Spinal cord (tissue), 10 donors: ENCODE measurements around the gene CLN5. TPM values are rescaled to one million over a fixed set of nuclear protein-coding genes. Genes with fewer than 3 reads are reported as not detected.
A peak's percentile ranks its signal among the peaks of the same experiment; 100 is the strongest.

Experiments
- DNase-seq, 6 donors: peaks; one replicate each; pipeline versions ENCODE4 v3.0.0 to v3.0.0-alpha.2; 2013 to 2015; ENCODE audit warnings: low spot score in 6 of 6, low read depth in 4 of 6
- H3K27ac ChIP-seq: one replicate; pipeline ENCODE4 v1.5.1; 2013; ENCODE audit warnings: low read depth, low read length, control low read depth
- H3K27me3 ChIP-seq: one replicate; pipeline ENCODE4 v1.6.1; 2013; ENCODE audit warnings: low read length; ENCODE audit not compliant: control insufficient read depth, insufficient read depth
- H3K36me3 ChIP-seq: one replicate; pipeline ENCODE4 v1.6.1; 2013; ENCODE audit warnings: low read length; ENCODE audit not compliant: control insufficient read depth, insufficient read depth
- H3K4me1 ChIP-seq: one replicate; pipeline ENCODE4 v1.6.1; 2013; ENCODE audit warnings: low read length; ENCODE audit not compliant: control insufficient read depth, insufficient read depth
- H3K4me3 ChIP-seq: one replicate; pipeline ENCODE4 v1.5.1; 2013; ENCODE audit warnings: low read depth, low read length, control low read depth
- H3K9me3 ChIP-seq: one replicate; pipeline ENCODE4 v1.6.1; 2013; ENCODE audit warnings: low read length; ENCODE audit not compliant: control insufficient read depth, insufficient read depth
- WGBS: methylation state at CpG from one replicate; pipeline ENCODE4 v1.1.5; 2013; ENCODE audit warnings: missing lambda C conversion rate; ENCODE audit not compliant: insufficient coverage; 5-methylcytosine and 5-hydroxymethylcytosine counted together
- polyA plus RNA-seq, 2 donors: library from polyadenylated mRNA; unstranded; fragments of 120-200 nt; gene quantifications; one replicate each; pipeline ENCODE4 v1.2.1, GENCODE V29; 2013; ENCODE audit not compliant: insufficient read length in 2 of 2
- total RNA-seq, 2 donors: library from RNA; depleted of rRNA in 1 of 2; stranded (reverse); fragments of 120-200 nt in 1 of 2; fragments of >200 nt in 1 of 2; gene quantifications; one replicate each; pipeline versions ENCODE4 v1.2.3 to v1.2.4, GENCODE V29; 2013 to 2014
- donor health status: healthy.

Gene CLN5
- total and polyA plus RNA-seq, 4 donors: 33.1 to 55.9 (median 39.8) TPM

DNA sequence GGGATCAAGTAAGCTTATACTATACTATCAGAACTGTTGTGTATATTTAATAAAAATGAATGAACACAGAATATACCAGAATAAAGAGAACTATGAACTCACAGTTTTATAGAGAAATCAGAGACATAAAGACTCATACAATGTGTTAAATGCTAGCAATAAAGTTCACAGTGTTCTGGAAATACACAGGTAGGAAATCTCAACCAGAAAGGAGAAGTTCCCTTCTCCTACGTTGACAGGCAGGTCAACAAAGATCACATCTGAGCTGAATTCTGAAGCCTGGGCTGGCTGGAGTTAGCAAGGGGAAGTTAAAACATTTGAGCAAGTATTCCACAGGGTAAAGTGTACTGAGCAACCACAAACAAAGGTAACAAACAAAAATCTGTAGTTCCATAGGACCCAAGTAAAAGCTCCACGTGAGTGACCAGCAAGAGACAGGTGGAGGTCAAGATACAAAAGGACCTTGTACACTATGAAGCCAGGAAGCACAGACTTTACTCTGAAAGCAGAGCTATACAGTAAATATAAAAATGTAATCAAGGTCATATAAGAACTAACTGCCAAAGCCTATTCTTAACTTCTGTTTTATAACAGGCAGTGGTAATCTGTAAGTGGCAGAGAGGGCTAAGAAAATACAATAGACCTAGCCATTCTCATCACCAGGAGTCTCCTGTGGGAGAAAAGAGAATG is 22.1 kb downstream of the CLN5 start:
- H3K4me1 ChIP-seq: no peaks in the 10 kb centered on the region
- no peak for DNase-seq
- H3K27me3 ChIP-seq: no peaks in the 10 kb centered on the region
- H3K27ac ChIP-seq: no peak overlapping the region
- no peaks in the 10 kb centered on the region for H3K9me3 ChIP-seq
- peaks cover 18% of the 10 kb centered on the region for H3K36me3 ChIP-seq
- no peak overlapping the region for H3K4me3 ChIP-seq
- no CpG with 5 or more reads among the region's 2 CpGs for WGBS

DNA sequence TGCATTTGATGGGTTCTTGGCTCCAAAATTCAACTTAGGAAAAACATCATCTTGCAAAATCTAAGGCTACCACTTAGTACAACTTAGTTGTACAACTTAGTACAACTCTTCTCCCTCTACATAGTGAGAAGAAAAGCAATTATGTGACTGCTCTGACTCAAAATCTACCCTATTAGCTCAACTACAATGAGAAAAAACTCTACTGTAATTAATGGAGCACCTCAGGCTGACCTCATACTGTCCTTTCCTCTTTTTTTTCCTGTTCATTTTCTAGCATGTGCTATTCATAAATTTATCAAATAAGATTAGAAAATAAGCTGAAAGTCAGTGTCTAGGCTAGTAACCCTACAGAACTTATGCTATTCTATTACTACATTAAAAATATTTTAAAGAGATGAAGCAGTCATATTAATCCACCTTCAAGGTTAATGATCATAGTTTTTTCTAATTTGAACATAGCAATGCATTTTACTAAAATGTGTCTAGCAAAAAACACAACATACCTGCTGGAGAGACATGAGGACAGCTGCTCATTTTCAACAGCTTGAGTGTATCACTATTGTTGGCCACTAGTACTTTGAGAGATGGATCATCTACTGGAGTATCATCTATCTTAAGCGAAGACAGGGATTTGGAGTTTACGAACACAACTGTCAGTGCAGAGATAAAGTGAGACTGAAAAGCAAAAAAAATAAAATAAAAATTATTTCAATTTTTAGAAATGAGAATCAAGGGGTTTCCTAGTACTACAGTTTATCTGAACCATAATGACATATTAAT is 23.2 kb downstream of the CLN5 start:
- Histone ChIP-seq H3K36me3 (peaks cover 18% of the 10 kb centered on the region), H3K4me3 (no peak overlapping the region), H3K9me3 (no peaks in the 10 kb centered on the region), H3K27ac (no peak overlapping the region), H3K27me3 (no peaks in the 10 kb centered on the region), H3K4me1 (no peaks in the 10 kb centered on the region)
- no CpG with 5 or more reads among the region's 2 CpGs for WGBS
- no peak for DNase-seq

DNA sequence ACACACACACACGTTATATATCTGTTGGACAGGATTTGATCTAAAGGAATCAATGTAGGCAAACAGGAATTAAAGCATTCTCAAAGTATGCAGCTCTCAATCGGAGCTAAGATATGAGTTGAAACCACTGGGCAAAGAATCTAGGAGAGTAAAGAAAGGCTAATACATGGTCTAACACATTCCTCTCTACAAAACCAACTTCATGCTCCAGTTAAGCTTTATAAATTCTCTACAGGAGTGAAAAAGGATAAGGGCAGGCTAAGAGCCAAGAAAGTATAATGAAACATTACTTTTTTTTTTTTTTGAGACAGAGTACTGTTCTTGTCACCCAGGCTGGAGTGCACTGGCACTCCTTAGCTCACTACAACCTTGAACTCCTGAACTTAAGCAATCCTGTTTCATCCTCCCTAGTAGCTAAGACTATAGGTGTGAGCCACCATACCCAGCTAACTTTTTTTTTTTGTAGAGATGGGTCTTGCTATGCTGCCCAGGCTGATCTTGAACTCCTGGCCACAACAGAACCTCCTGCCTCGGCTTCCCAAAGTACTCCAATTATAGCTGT is 24.5 kb downstream of the CLN5 start:
- Histone ChIP-seq H3K27ac (no peak overlapping the region), H3K27me3 (no peaks in the 10 kb centered on the region), H3K36me3 (peaks cover 12% of the 10 kb centered on the region), H3K9me3 (no peaks in the 10 kb centered on the region), H3K4me1 (no peaks in the 10 kb centered on the region), H3K4me3 (no peak overlapping the region)
- DNase-seq: no peak
- WGBS: no CpG with 5 or more reads among the region's 3 CpGs

DNA sequence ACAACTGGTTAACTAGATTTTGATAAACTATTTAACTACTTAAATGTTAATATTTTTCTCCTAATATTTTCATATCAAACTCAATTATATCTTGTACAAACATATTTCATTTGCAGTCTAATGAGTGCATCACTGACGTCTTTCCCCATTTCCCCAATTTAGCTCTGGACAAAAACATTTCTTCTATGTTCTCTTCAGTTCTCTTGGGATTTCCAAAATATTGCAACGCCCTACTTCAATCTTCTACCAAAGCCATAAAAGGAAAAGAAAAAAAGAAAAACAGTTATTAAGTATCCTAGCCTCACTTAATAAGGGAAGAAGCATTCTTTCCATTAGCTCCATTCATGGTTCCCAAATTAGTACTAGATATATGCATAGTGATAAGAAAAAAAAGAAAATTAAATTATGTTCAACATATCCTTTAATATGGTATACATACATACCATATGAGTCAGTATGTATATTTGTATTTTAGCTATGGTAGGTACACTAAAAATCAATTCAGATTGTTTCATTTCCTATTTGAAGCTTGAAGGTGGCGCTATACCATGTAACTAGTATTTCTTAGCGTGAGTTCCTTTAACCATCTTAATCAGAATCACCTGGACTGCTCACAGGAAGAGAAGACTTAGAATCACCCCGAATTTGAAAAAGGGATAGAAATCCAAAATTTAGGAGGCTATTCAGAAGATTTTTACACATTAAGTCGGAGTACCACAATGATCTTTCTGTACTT is 25.2 kb downstream of the CLN5 start:
- no peaks in the 10 kb centered on the region for H3K9me3 ChIP-seq
- WGBS: no CpG with 5 or more reads among the region's 6 CpGs
- no peak overlapping the region for H3K4me3 ChIP-seq
- no peak for DNase-seq
- no peaks in the 10 kb centered on the region for H3K27me3 ChIP-seq
- no peaks in the 10 kb centered on the region for H3K4me1 ChIP-seq
- peaks cover 8% of the 10 kb centered on the region for H3K36me3 ChIP-seq
- H3K27ac ChIP-seq: no peak overlapping the region

DNA sequence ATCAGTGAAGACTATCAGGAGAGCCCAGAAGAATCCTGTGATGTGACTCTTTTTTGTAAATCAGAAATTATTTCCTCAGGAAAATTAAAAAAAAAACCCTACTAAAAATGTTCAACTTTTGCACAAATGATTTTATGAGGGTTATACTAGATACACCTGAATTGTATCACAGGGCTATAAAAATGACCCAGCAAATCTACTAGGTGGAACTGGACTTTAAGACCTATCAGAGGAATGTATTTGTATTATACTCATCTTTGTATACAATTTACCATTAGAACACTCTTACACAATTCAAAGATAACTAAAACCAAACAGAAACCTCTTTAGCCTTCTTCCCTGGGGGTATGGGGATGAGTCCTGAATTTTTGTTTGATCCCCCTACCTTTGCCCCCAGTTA is 27.9 kb downstream of the CLN5 start:
- H3K27me3 ChIP-seq: no peaks in the 10 kb centered on the region
- H3K4me1 ChIP-seq: no peaks in the 10 kb centered on the region
- no peak for DNase-seq
- no peaks in the 10 kb centered on the region for H3K9me3 ChIP-seq
- H3K36me3 ChIP-seq: peaks cover 5% of the 10 kb centered on the region
- no peak overlapping the region for H3K4me3 ChIP-seq
- H3K27ac ChIP-seq: no peak overlapping the region

DNA sequence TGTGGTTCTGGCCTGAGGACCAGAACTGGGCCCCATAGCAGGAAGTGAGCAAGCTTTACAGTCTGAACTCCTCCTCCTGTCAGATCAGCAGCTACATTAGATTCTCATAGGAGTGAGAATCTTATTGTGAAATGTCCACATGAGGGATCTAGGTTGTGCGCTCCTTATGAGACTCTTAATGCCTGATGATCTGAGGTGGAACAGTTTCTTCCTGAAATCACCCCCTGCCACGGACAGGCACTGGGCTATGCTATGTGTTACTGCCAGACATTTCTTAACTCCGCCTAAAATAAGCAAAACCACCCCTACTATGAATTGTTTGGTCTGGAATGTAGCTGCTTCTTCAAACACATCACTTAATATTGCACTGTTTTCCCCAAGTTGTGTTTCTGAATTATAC is 30.5 kb downstream of the CLN5 start:
- H3K36me3 ChIP-seq: no peaks in the 10 kb centered on the region
- peaks cover 5% of the 10 kb centered on the region for H3K4me1 ChIP-seq
- no peaks in the 10 kb centered on the region for H3K9me3 ChIP-seq
- no peaks in the 10 kb centered on the region for H3K27me3 ChIP-seq
- H3K27ac ChIP-seq: no peak overlapping the region
- H3K4me3 ChIP-seq: no peak overlapping the region
- no peak for DNase-seq
- no CpG with 5 or more reads among the region's 3 CpGs for WGBS

DNA sequence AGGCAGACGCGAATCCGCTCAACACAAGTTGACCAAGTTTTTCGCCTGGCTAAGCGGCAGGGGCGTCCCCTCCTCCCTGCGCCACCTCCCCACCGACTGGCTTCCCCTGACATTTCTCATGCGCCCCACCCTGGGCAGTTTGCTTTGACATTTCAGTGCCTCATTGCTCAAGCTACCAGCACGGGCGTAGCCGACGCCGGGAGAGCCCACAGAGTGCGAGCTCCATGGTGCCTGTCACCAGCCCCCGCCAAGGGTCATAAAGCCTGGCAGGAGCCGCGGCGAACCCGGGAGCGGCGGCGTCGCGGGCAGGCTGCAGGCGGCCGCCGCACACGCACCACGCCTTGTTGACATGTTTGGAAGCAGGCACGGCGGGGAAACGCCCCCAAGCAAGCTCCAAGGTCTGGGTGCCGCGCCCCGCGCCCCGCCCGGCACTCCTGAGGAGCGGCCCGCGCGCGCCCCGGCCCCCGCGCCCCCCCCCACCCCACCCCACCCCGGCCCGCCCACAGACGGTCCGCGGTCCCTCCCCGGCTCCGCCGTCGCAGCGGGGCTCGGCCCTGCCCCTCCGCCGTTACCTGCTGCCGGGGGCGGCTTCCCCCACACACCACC is 34.5 kb downstream of the CLN5 start:
- Histone ChIP-seq H3K4me3 (peak overlapping the region; percentile 88), H3K27ac (peak overlapping the region; percentile 84), H3K27me3 (no peaks in the 10 kb centered on the region), H3K36me3 (no peaks in the 10 kb centered on the region), H3K4me1 (peaks cover 5% of the 10 kb centered on the region), H3K9me3 (no peaks in the 10 kb centered on the region)
- WGBS: under 1% methylated on average over 46 of the region's 62 CpGs
- DNase-seq: peak in 3 of 6 donors; percentile 40 to 78 (median 77)

DNA sequence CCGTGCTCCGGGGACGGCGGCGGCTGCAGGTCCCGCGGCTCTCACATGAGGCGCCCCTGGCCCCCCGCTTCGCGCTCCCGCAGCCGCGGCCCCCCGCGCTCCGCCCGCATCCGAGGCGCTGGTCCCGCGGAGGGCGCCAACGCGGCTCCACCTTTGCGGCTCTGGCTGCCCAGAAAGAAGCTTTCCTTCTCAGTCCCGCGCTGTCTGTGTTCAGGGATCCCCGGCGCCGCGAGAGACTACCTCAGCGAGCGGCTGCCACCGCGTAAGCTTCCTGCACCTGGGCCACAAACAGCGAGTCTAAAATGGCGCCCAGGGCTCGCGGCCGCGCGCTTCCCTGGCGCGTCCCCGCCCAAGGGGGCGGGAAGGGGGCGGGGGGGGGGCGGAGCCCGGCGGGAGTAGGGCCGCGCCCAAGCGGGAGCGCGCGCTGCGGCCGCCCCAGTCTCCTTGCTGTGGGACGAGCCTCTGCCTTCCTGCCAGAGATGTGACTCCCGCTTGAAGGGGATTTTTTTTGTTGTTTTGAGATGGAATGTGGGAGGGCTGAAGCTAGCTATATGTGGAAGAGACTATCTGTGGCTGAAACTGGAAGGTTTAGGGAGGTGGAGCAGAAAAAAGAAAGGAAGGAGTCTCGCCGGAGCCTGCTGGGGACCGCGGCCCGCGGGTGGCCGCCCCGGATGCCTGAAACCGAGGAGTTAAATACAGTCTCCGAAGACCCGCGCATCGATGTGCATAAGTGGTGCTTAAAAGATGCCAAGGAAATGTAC is 35.2 kb downstream of the CLN5 start, which contains the start of gene FBXL3:
TSS of gene FBXL3 (minus strand) at position 299 of the 761 bp plus-strand sequence. CDS start 5,299 bp downstream, outside the sequence.
- Histone ChIP-seq H3K27me3 (no peaks in the 10 kb centered on the region), H3K4me3 (peak within 1 kb of the TSS; percentile 88), H3K36me3 (no peaks in the 10 kb centered on the region), H3K9me3 (no peaks in the 10 kb centered on the region), H3K27ac (peak within 1 kb of the TSS; percentile 97), H3K4me1 (peaks cover 8% of the 10 kb centered on the region)
- WGBS: 0% methylated on average over 64 of the region's 74 CpGs
- peak in 4 of 6 donors; percentile 71 to 96 (median 89) for DNase-seq
